ENCODE data around the gene SLC35A2. TPM values are rescaled to one million over a fixed set of nuclear protein-coding genes. Genes with fewer than 3 reads are reported as not detected.

The SLC35A2 gene
- total RNA-seq, 1 donor from 2014 or later: 34.9 TPM

Other genes with a start within 250 kb of the SLC35A2 start
- gene WAS, start 227.8 kb downstream of the SLC35A2 start, total RNA-seq: 0.62 and 1.2 TPM in 2 replicates
- 7.4 and 8.2 TPM in 2 replicates for gene SUV39H1, start 214.9 kb downstream of the SLC35A2 start, total RNA-seq
- not detected in 2 replicates for gene GLOD5, start 149.9 kb downstream of the SLC35A2 start, total RNA-seq
- gene GATA1, start 125.1 kb downstream of the SLC35A2 start, total RNA-seq: not detected in 2 replicates
- 234 and 261 TPM in 2 replicates for gene HDAC6, start 109.6 kb downstream of the SLC35A2 start, total RNA-seq
- gene ERAS, start 85.1 kb downstream of the SLC35A2 start, total RNA-seq: 0.31 TPM in 1 of 2 replicates, not detected in the other
- 55.4 and 58.3 TPM in 2 replicates for gene PCSK1N, start 76.0 kb downstream of the SLC35A2 start, total RNA-seq
- gene TIMM17B, start 13.9 kb downstream of the SLC35A2 start, total RNA-seq: 68.1 and 73.8 TPM in 2 replicates
- gene PQBP1, start 13.7 kb downstream of the SLC35A2 start, total RNA-seq: 71.5 and 75.4 TPM in 2 replicates
- 9.9 and 10.4 TPM in 2 replicates for gene PIM2, start 7.4 kb upstream of the SLC35A2 start, total RNA-seq
- gene OTUD5, start 46.0 kb upstream of the SLC35A2 start, total RNA-seq: 52.5 and 53.3 TPM in 2 replicates
- gene KCND1, start 60.2 kb upstream of the SLC35A2 start, total RNA-seq: 8.0 and 8.2 TPM in 2 replicates
- 89.9 and 98.4 TPM in 2 replicates for gene GRIPAP1, start 90.6 kb upstream of the SLC35A2 start, total RNA-seq
- 39.7 and 40.8 TPM in 2 replicates for gene TFE3, start 131.7 kb upstream of the SLC35A2 start, total RNA-seq
- 27.1 and 27.9 TPM in 2 replicates for gene CCDC120, start 147.4 kb upstream of the SLC35A2 start, total RNA-seq
- 22.6 and 24.1 TPM in 2 replicates for gene PRAF2, start 162.4 kb upstream of the SLC35A2 start, total RNA-seq
- gene WDR45, start 168.2 kb upstream of the SLC35A2 start, total RNA-seq: 44.9 and 55.0 TPM in 2 replicates
- gene GPKOW, start 212.1 kb upstream of the SLC35A2 start, total RNA-seq: 15.6 and 16.5 TPM in 2 replicates